Measurements from ENCODE around the gene FBXL2.

GRCh38 chr3:33322412-33322811, 45.2 kb downstream of the FBXL2 start:
- TF ChIP-seq RFX5 (IDR thresholded peaks at IDR 0.05; ENCODE audit: low read depth, low read length) (no peak), MXI1 (IDR thresholded peaks at IDR 0.05; ENCODE audit: borderline replicate concordance, low read depth, low read length) (no peak), POLR2A (IDR thresholded peaks at IDR 0.05; ENCODE audit: low read depth, low read length) (no peak), USF2 (IDR thresholded peaks at IDR 0.05; ENCODE audit: low read depth, low read length) (no peak), CTCF (conservative IDR thresholded peaks at IDR 0.05; ENCODE audit: low read depth, low read length) (no peak)
